NCI-H1417 treated with DMSO at 0.1 percent for 48 hours (cell line): ENCODE results near the gene CHFR.
A peak's percentile ranks its signal among the peaks of the same experiment; 100 is the strongest.
"Not testable (repeated sequence)": the region's sequence is repeated elsewhere in the genome, so short reads cannot be mapped to it uniquely, and the experiment has no call there.

Experiments used
- DNase-seq: peaks from one replicate; lab custom pipeline; 2025; lab: John Stamatoyannopoulos, UW

CHFR gene

DNA sequence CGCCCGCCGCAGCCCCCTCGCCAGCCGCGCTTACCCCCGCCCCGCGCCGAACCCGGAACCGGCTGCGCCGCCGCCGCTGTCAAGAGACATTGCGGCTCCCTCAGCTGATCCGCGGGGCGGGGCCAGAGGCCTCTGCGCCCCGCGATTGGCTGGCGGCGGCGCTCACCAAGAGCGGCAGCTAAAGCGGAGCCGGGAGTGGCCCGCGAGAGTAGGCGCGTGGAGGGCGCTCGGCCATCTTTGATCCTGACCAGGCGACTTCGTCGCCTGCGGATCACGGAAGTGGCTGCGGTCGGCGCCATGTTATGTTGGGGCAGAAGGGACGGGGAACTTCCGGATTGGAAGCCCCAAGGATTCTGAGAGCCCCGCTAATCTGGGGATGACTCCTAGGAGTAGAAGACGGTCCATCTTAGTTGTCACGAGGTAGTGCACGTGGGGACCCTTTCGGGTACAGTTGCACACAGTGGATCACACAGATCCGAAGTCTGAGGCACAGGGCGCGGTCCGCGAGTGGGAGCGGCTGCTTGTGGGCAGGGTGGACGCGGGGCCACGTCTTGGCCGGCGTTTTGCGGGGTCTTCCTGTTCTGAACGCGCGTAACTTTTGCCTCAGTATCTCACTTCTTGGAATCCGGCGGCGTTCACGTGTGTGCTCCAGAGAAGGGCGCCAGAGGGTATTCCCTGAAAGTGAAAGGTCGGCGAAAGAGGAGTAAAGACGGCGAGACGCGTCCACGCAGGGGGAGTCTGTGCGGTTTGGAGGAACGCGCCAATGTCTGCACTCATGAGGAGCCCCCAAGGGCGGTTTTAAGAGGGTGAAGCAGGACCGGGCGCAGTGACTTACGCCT, at the start of gene CHFR:
Gene CHFR (minus strand): TSS at position 93 of the 839 bp plus-strand sequence. CDS start 277 bp downstream, outside the sequence.
- DNase-seq = peak; percentile 79

DNA sequence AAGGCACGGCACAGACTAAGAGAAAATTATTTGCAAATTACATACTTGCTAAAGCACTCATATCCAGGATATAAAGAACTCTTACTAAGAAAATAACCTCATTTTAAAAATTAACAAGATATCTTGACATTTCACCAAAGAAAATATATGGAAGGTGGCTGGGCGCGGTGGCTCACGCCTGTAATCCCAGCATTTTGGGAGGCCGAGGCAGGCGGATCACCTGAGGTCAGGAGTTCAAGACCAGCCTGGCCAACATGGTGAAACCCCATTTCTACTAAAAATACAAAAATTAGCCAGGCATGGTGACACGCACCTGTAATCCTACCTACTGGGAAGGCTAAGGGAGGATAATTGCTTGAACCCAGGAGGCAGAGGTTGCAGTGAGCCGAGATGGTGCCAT, 49.5 kb upstream of the CHFR start:
- DNase-seq = not testable (repeated sequence)

GRCh38 chr12:132936163-132936562, 48.8 kb upstream of the CHFR start:
- DNase-seq = no peak

DNA sequence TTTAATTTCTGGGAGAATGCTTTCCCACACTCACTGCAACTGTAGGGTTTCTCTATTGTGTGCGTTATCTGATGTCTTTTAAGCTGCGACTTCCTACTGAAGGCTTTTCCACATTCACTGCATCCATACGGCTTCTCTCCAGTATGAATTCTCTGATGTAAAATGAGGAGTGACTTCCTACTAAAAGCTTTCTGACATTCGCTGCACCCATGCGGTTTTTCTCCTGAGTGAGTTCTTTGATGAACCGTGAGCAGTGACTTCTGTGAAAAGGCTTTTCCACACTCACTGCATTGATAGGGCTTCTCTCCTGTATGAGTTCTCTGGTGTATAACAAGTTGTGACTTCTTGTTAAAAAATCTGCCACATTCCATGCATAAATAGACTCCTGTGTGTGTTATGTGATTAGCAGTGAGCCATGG, 39.0 kb upstream of the CHFR start:
- DNase-seq = no peak

GRCh38 chr12:132925597-132926414, 38.4 kb upstream of the CHFR start:
- no peak for DNase-seq

GRCh38 chr12:132924356-132924755, 37.0 kb upstream of the CHFR start:
- DNase-seq = no peak

DNA sequence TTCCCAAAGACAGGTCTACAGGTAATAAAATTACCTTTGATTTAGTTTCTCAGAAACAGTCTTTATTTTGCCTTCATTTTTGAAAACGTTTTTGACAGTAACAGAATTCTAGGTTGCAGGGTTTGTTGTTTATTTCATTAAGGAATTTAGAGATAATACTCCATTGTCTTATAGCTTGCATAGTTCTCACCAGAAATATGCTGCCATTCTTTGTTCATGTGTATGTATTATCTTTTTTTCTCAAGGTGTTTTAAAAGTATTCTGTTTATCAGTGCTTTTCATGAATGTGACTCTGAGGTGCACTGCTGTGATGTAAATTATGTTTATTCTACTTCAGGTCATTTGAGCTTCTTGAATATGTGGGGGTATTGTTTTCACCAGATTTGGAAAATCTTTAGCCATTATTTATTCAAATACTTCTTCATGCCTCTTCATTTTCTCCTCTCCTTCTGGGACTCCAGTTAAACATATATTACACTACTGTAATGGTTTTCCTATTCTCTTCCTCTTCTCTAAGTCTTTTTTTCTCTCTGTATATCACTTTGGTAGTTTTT, 36.0 kb upstream of the CHFR start:
- no peak for DNase-seq

DNA sequence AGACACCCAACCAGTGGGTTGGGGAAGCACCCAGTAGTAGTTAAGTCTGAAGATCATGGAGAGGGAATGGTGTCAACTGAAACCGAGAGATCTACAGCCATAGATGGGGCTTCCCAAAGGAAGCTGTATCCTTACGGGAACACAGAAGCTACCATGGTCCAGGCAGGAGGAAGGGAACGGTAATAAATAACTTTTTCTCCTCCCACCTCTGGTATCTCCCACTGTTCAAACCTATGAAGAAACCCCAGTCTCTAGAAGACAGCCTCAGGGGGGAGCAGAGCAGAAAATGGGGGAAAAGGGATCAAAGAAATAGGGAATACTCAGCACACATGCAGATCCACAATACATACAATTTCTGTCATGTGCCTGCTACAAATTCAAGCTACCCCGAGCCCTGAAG, 35.3 kb upstream of the CHFR start:
- no peak for DNase-seq

GRCh38 chr12:132921685-132922084, 34.3 kb upstream of the CHFR start:
- DNase-seq = no peak

DNA sequence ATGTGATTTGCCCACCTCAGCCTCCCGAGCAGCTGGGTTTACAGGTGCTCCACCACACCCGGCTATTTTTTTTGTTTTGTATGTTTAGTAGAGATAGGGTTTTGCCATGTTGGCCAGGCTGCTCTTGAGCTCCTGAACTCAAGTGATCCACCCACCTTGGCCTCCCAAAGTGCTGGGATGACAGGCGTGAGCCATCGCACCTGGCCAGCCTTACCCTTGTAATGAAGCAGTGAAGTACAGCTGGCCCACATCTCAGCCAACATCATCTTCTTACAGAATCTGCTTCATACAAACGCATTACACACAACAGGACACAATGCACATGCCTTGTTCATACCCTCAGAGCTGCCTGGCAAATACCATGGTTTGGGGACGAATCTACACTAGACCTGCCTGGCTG, 31.3 kb upstream of the CHFR start:
- DNase-seq = no peak

DNA sequence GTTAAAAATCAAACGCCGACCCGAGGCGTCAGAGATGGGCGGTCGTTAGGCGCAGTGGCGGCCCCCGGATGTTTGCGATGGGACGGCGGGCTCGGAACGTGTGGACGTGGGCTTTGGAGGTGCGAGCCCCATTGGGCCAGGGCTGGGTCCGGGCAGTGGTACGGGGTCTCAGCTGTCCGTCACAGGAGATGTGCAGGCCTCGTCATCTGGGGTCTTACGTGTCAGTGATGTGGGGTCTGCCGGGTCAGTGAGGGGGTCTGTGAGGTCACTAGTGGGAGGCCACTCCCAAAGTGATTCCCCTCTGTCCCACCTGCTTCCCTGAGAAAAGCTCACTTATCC, 21.6 kb upstream of the CHFR start:
- DNase-seq = no peak

DNA sequence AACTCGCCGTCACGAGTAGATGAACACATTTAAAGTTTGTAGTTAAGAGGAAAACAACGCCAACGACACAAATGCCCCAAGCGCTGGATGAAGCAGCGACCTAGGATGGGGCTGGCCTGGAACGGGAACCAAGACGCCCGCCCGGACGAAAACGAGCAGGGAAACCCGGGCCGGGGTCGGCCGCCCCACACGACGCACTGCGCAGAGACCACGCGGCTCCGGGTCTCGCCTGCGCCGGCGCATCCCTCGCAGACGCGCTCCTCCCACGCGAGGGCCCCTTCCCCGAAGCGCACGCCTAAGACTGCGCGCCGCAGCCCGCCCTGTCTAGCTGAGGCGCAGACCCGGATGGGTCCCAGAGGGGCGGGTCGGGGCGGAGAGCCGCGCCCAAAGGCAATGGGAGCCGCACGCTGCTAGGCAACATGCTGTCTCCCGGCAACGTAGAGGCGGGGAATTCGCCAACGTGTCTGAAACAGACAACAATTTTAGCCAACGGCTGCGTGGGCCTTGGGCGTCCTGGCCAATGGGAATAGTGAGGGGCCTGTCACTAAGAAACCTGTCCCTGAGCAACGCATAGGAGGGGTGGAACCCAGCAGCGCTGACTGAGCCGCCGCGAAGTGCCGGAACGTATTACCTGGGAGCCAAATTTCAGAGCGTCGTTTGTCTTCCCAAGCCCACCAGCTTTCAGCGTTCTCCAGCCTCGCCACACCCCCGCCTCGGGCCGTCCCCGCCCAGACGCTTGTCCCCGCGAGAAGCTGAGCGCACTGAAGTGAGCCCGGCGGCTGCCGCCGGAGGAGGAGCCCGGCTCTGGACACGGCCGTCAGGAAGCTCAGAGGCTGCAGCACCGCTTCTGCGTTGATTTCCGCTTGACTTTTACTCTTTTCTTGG, 21.0 kb upstream of the CHFR start:
- no peak for DNase-seq

GRCh38 chr12:132907789-132908144, 20.4 kb upstream of the CHFR start:
- DNase-seq = not testable (repeated sequence)

DNA sequence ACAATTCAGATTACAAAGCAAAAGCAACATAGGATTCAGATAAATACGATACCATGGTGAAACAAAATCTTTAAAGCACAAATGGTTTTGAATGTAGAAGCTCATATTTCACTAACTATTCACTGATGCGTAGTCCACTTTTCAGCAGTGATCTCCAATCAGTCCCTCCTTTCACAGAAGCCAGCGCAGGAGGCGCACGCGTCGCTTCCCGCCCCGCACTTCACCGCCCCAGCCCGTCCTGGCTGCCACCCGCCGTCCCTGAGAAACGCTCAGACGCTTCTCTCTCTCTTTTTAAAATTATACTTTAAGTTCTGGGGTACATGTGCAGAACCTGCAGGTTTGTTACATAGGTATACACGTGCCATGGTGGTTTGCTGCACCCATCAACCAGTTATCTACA, 19.8 kb upstream of the CHFR start:
- no peak for DNase-seq

- no peak for DNase-seq
These were observed 17.4 kb upstream of the CHFR start for GRCh38 chr12:132904718-132905328.

GRCh38 chr12:132899033-132899432, 11.6 kb upstream of the CHFR start:
- no peak for DNase-seq

DNA sequence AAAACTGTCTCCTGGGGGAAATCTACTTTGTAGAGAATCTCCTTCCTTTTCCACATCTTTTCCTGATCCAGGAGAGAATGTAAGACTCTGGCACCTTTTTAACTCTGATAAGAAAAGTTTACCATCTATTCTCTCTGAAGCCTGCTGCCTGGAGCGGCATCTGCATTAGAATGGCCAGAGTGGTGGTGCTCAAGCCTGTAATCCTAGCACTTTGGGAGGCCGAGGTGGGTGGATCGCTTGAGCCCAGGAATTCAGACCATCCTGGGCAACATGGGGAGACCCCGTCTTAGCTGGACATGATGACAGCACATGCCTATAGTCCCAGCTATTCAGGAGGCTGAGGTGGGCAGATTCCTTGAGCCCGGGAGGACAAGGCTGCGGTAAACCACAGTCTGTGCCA, 1.4 kb upstream of the CHFR start:
- no peak for DNase-seq

- no peak for DNase-seq
These were observed 602 bp downstream of the CHFR start for GRCh38 chr12:132886529-132887477.

DNA sequence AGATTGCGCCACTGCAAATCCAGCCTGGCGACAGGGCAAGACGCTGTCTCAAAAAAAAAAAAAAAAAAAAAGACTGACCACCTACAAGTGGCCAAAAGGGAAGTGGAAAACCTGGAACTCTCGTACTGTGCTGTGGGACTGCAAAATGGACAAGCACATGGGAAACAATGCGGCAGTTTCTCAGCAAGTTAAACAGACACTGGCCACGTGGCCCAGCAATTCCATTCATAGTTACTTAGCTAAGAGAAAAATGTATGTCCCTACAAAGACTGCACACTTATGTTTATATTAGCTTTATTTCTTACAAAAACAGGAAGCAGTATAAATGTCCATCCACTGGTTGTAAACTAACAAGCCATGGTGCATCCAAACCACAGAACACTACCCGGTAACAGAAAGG, 5.6 kb downstream of the CHFR start:
- DNase-seq = no peak

- DNase-seq = not testable (repeated sequence)
These were observed 12.8 kb downstream of the CHFR start for GRCh38 chr12:132874620-132875019.
